Measurements from ENCODE around the gene THSD7A.

THSD7A gene

GRCh38 chr7:11374629-11375028 lies 457.4 kb downstream of the THSD7A start:
- Histone ChIP-seq H2AFZ (ENCODE audit: low read length) (no peak overlapping the region), H3K9ac (ENCODE audit: low read length) (no peak overlapping the region), H3K4me1 (ENCODE audit: low read length) (no peaks in the 10 kb centered on the region), H3F3A (ENCODE audit: insufficient read depth, low read length) (no peaks in the 10 kb centered on the region), H3K27ac (ENCODE audit: low read length) (no peak overlapping the region), H3K4me2 (ENCODE audit: low read depth, low read length) (no peak overlapping the region), H3K27me3 (replicated peaks; ENCODE audit: insufficient read depth, low read length) (no peaks in the 10 kb centered on the region), H3K4me3 (ENCODE audit: low read length) (no peak overlapping the region), H3K36me3 (replicated peaks; ENCODE audit: insufficient read depth, low read length) (no peaks in the 10 kb centered on the region), H4K20me1 (ENCODE audit: insufficient read depth, low read length) (no peaks in the 10 kb centered on the region), H3K79me2 (ENCODE audit: low read length) (no peaks in the 10 kb centered on the region), H3K9me3 (replicated peaks; ENCODE audit: insufficient read depth, low read length) (no peaks in the 10 kb centered on the region), H3K9me2 (replicated peaks; ENCODE audit: insufficient read depth, low read length) (no peaks in the 10 kb centered on the region)
- DNase-seq: no peak
- TF ChIP-seq EZH2phosphoT487 (IDR thresholded peaks at IDR 0.05; ENCODE audit: low read length): no peak
- no peak for TF ChIP-seq CTCF (IDR thresholded peaks at IDR 0.05; ENCODE audit: low read length)
- no peak for TF ChIP-seq EZH2 (optimal IDR thresholded peaks at IDR 0.05; ENCODE audit: low read depth, low read length)

GRCh38 chr7:11373546-11374142 lies 458.4 kb downstream of the THSD7A start:
- Histone ChIP-seq H3K79me2 (ENCODE audit: low read length) (no peaks in the 10 kb centered on the region), H3K4me1 (ENCODE audit: low read length) (no peaks in the 10 kb centered on the region), H3K27ac (ENCODE audit: low read length) (no peak overlapping the region), H3F3A (ENCODE audit: insufficient read depth, low read length) (no peaks in the 10 kb centered on the region), H3K4me3 (ENCODE audit: low read length) (no peak overlapping the region), H3K27me3 (replicated peaks; ENCODE audit: insufficient read depth, low read length) (no peaks in the 10 kb centered on the region), H3K9me3 (replicated peaks; ENCODE audit: insufficient read depth, low read length) (no peaks in the 10 kb centered on the region), H3K9ac (ENCODE audit: low read length) (no peak overlapping the region), H3K9me2 (replicated peaks; ENCODE audit: insufficient read depth, low read length) (no peaks in the 10 kb centered on the region), H3K4me2 (ENCODE audit: low read depth, low read length) (no peak overlapping the region), H3K36me3 (replicated peaks; ENCODE audit: insufficient read depth, low read length) (no peaks in the 10 kb centered on the region), H2AFZ (ENCODE audit: low read length) (no peak overlapping the region), H4K20me1 (ENCODE audit: insufficient read depth, low read length) (no peaks in the 10 kb centered on the region)
- peak; percentile 52 for DNase-seq
- no peak for TF ChIP-seq EZH2phosphoT487 (IDR thresholded peaks at IDR 0.05; ENCODE audit: low read length)
- TF ChIP-seq EZH2 (optimal IDR thresholded peaks at IDR 0.05; ENCODE audit: low read depth, low read length): no peak
- TF ChIP-seq CTCF (IDR thresholded peaks at IDR 0.05; ENCODE audit: low read length): peak; percentile 65

- H3K27ac ChIP-seq (ENCODE audit: low read length): no peak overlapping the region
- no peak overlapping the region for H3K4me3 ChIP-seq (ENCODE audit: low read length)
- no peak overlapping the region for H3K4me2 ChIP-seq (ENCODE audit: low read depth, low read length)
- H4K20me1 ChIP-seq (ENCODE audit: insufficient read depth, low read length): no peaks in the 10 kb centered on the region
- TF ChIP-seq EZH2phosphoT487 (IDR thresholded peaks at IDR 0.05; ENCODE audit: low read length): no peak
- TF ChIP-seq CTCF (IDR thresholded peaks at IDR 0.05; ENCODE audit: low read length): no peak
- TF ChIP-seq EZH2 (optimal IDR thresholded peaks at IDR 0.05; ENCODE audit: low read depth, low read length): no peak
- H3K4me1 ChIP-seq (ENCODE audit: low read length): no peaks in the 10 kb centered on the region
- H3K9me3 ChIP-seq (replicated peaks; ENCODE audit: insufficient read depth, low read length): no peaks in the 10 kb centered on the region
- H3K36me3 ChIP-seq (replicated peaks; ENCODE audit: insufficient read depth, low read length): no peaks in the 10 kb centered on the region
- no peak for DNase-seq
- H3F3A ChIP-seq (ENCODE audit: insufficient read depth, low read length): no peaks in the 10 kb centered on the region
- H3K79me2 ChIP-seq (ENCODE audit: low read length): no peaks in the 10 kb centered on the region
- no peak overlapping the region for H2AFZ ChIP-seq (ENCODE audit: low read length)
- no peaks in the 10 kb centered on the region for H3K9me2 ChIP-seq (replicated peaks; ENCODE audit: insufficient read depth, low read length)
- H3K27me3 ChIP-seq (replicated peaks; ENCODE audit: insufficient read depth, low read length): no peaks in the 10 kb centered on the region
- no peak overlapping the region for H3K9ac ChIP-seq (ENCODE audit: low read length)
These were observed 462.3 kb downstream of the THSD7A start for GRCh38 chr7:11369696-11370095.
